PC-9 (cell line): ENCODE data around the gene ANKIB1. TPM values are rescaled to one million over a fixed set of nuclear protein-coding genes. Genes with fewer than 3 reads are reported as not detected.

Experiments
- BruUV-seq: library from RNA; stranded (reverse); fragments of 400-500 nt; replicated peaks from 2 replicates; lab custom pipeline; 2021; lab: Mats Ljungman, UMichigan
- CTCF ChIA-PET: fragments of 300-600 bp; sonication (Branson Sonifier 250); formaldehyde crosslinking; loops from one replicate; lab custom pipeline; 2022; ENCODE audit warnings: antibody characterized with exemption; lab: Charles Lee
- POLR2A ChIA-PET: fragments of 300-600 bp; sonication (Branson Sonifier 250); formaldehyde crosslinking; loops from one replicate; lab custom pipeline; 2022; ENCODE audit warnings: antibody characterized with exemption; ENCODE audit not compliant: unreplicated experiment; lab: Charles Lee
- DNase-seq, 2 experiments: peaks; one replicate each; pipeline versions ENCODE4 v3.0.0 to v3.0.0-alpha.2; 2015 to 2022; ENCODE audit warnings: mixed read lengths in 1 of 2
- H2AFZ ChIP-seq: fragments of 200-600 bp; sonication (generic); 2 replicates; pipeline ENCODE4 v1.8.1; 2017; ENCODE audit warnings: antibody characterized with exemption
- H3F3A ChIP-seq: fragments of 200-600 bp; sonication (generic); 2 replicates; pipeline ENCODE4 v1.8.1; 2017; ENCODE audit warnings: antibody characterized with exemption, mild to moderate bottlenecking, low read depth; ENCODE audit not compliant: insufficient read depth
- H3K27ac ChIP-seq: fragments of 200-600 bp; sonication (generic); 2 replicates; pipeline ENCODE4 v1.6.1; 2016; ENCODE audit warnings: mixed run types
- H3K27me3 ChIP-seq: fragments of 200-600 bp; sonication (generic); 2 replicates; pipeline ENCODE4 v1.6.1; 2016; ENCODE audit warnings: low read depth, mixed run types; ENCODE audit not compliant: insufficient read depth
- H3K36me3 ChIP-seq: fragments of 200-600 bp; sonication (generic); 2 replicates; pipeline ENCODE4 v1.6.1; 2016; ENCODE audit warnings: low read depth, mixed run types
- H3K4me1 ChIP-seq: fragments of 200-600 bp; sonication (generic); replicated peaks from 2 replicates; pipeline ENCODE4 v1.6.1; 2016; ENCODE audit warnings: mixed run types; ENCODE audit not compliant: insufficient read depth
- H3K4me2 ChIP-seq: fragments of 200-600 bp; sonication (generic); 2 replicates; pipeline ENCODE4 v1.6.1; 2017; ENCODE audit warnings: mixed run types
- H3K4me3 ChIP-seq: fragments of 200-600 bp; sonication (generic); 2 replicates; pipeline ENCODE4 v1.6.1; 2016; ENCODE audit warnings: mixed run types
- H3K79me2 ChIP-seq: fragments of 200-600 bp; sonication (generic); 2 replicates; pipeline ENCODE4 v1.6.1; 2017; ENCODE audit warnings: low read depth, mixed run types
- H3K9me2 ChIP-seq: fragments of 200-600 bp; sonication (generic); 2 replicates; pipeline ENCODE4 v1.8.1; 2017; ENCODE audit warnings: mild to moderate bottlenecking; ENCODE audit not compliant: insufficient read depth
- H3K9me3 ChIP-seq: fragments of 200-600 bp; sonication (generic); 2 replicates; pipeline ENCODE4 v1.8.1; 2016; ENCODE audit warnings: low read depth; ENCODE audit not compliant: insufficient read depth
- H4K20me1 ChIP-seq: fragments of 200-600 bp; sonication (generic); 2 replicates; pipeline ENCODE4 v1.8.1; 2017; ENCODE audit not compliant: insufficient read depth
- CTCF ChIP-seq: fragments of 200-600 bp; sonication (generic); conservative IDR thresholded peaks from 2 replicates; pipeline ENCODE4 v1.6.1; 2017; ENCODE audit warnings: mixed run types, antibody characterized with exemption, mild to moderate bottlenecking, moderate library complexity
- EZH2 ChIP-seq: fragments of 200-600 bp; sonication (generic); IDR thresholded peaks from 2 replicates; pipeline ENCODE4 v1.8.0; 2017; ENCODE audit warnings: antibody characterized with exemption, low read depth
- intact Hi-C: fragments of 100-400 bp; cut with micrococcal nuclease; formaldehyde crosslinking; loops from one replicate; pipeline ENCODE4 v1.10.0; 2022; ENCODE audit not compliant: unreplicated experiment
- total RNA-seq: library from RNA; stranded (reverse); gene quantifications from 2 replicates; pipeline ENCODE4 v1.2.3, GENCODE V29; 2021

Gene ANKIB1
- total RNA-seq, 1 experiment from 2014 or later, result 116 TPM

GRCh38 chr7:92325858-92326257, 80.1 kb downstream of the ANKIB1 start:
- no peak for DNase-seq
- H3K9me3 ChIP-seq, result no peaks in the 10 kb centered on the region
- peaks cover 5% of the 10 kb centered on the region; the same call in 1 of the 2 replicates for H3K36me3 ChIP-seq
- no peaks in the 10 kb centered on the region for H3K4me1 ChIP-seq
- no peaks in the 10 kb centered on the region for H3K27me3 ChIP-seq
- POLR2A ChIA-PET, result no interaction called here
- BruUV-seq, result no TSS peak
- H3K4me2 ChIP-seq, result no peak overlapping the region
- no peak overlapping the region for H2AFZ ChIP-seq
- H3K27ac ChIP-seq, result no peak overlapping the region
- intact Hi-C loops, result no loop called here
- H3K9me2 ChIP-seq, result no peaks in the 10 kb centered on the region
- H3K79me2 ChIP-seq, result no peaks in the 10 kb centered on the region
- no peaks in the 10 kb centered on the region; the same call in 1 of the 2 replicates for H4K20me1 ChIP-seq
- H3K4me3 ChIP-seq, result no peak overlapping the region
- H3F3A ChIP-seq, result no peaks in the 10 kb centered on the region
- CTCF ChIA-PET, result no interaction called here
- TF ChIP-seq CTCF (no peak), EZH2 (no peak)

- no TSS peak for BruUV-seq
- TF ChIP-seq CTCF (no peak), EZH2 (no peak)
- no peak overlapping the region for H2AFZ ChIP-seq
- no peak overlapping the region for H3K4me2 ChIP-seq
- intact Hi-C loops, result no loop called here
- peaks cover 16% of the 10 kb centered on the region; the same call in 1 of the 2 replicates for H3K36me3 ChIP-seq
- H3K27me3 ChIP-seq, result no peaks in the 10 kb centered on the region
- no peaks in the 10 kb centered on the region for H3K9me2 ChIP-seq
- CTCF ChIA-PET, result no interaction called here
- no peaks in the 10 kb centered on the region for H3K4me1 ChIP-seq
- POLR2A ChIA-PET, result no interaction called here
- H3F3A ChIP-seq, result 0 out of 2 replicates have a peak, but pooled peaks cover 4% of the 10 kb centered on the region
- H3K4me3 ChIP-seq, result no peak overlapping the region
- H3K27ac ChIP-seq, result no peak overlapping the region
- no peak for DNase-seq
- H3K79me2 ChIP-seq, result no peaks in the 10 kb centered on the region
- no peaks in the 10 kb centered on the region for H4K20me1 ChIP-seq
- peaks cover 10% of the 10 kb centered on the region for H3K9me3 ChIP-seq
Observed at GRCh38 chr7:92330835-92331438, 85.2 kb downstream of the ANKIB1 start.

GRCh38 chr7:92331508-92331907, 85.7 kb downstream of the ANKIB1 start:
- Histone ChIP-seq H3K36me3 (peaks cover 16% of the 10 kb centered on the region; the same call in 1 of the 2 replicates), H3K27me3 (no peaks in the 10 kb centered on the region), H4K20me1 (no peaks in the 10 kb centered on the region), H3F3A (0 out of 2 replicates have a peak, but pooled peaks cover 4% of the 10 kb centered on the region), H3K4me1 (no peaks in the 10 kb centered on the region), H3K4me3 (no peak overlapping the region), H2AFZ (no peak overlapping the region), H3K27ac (no peak overlapping the region), H3K9me2 (no peaks in the 10 kb centered on the region), H3K79me2 (no peaks in the 10 kb centered on the region), H3K4me2 (no peak overlapping the region), H3K9me3 (peaks cover 10% of the 10 kb centered on the region)
- DNase-seq, result no peak
- ChIA-PET POLR2A (no interaction called here), CTCF (no interaction called here)
- TF ChIP-seq CTCF (no peak), EZH2 (no peak)
- BruUV-seq, result no TSS peak
- intact Hi-C loops, result no loop called here
